BE2C (cell line): ENCODE measurements around the gene VMAC.

Source experiments
- DNase-seq: peaks from one replicate; pipeline ENCODE4 v3.0.0-alpha.2; 2020
- H3K27me3 ChIP-seq: fragments of 250-450 bp; sonication (Bioruptor Pico); 2 replicates; pipeline ENCODE4 v1.5.1; 2020; ENCODE audit warnings: mild to moderate bottlenecking
- H3K36me3 ChIP-seq: fragments of 250-450 bp; sonication (Bioruptor Pico); 2 replicates; pipeline ENCODE4 v1.5.1; 2020; ENCODE audit warnings: mild to moderate bottlenecking
- H3K4me1 ChIP-seq: fragments of 250-450 bp; sonication (Bioruptor Pico); 2 replicates; pipeline ENCODE4 v1.5.1; 2020
- H3K4me3 ChIP-seq: 2 replicates; pipeline ENCODE4 v1.5.1; 2011; ENCODE audit warnings: low read depth, low read length
- H3K9me3 ChIP-seq: fragments of 250-450 bp; sonication (Bioruptor Pico); 2 replicates; pipeline ENCODE4 v1.5.1; 2020
- CTCF ChIP-seq: IDR thresholded peaks from 2 replicates; pipeline ENCODE4 v1.5.1; 2012; ENCODE audit warnings: mild to moderate bottlenecking, low read depth, low read length

Gene VMAC

GRCh38 chr19:5905114-5905778, 574 bp downstream of the VMAC start:
- no peak for TF ChIP-seq CTCF
- Histone ChIP-seq H3K27me3 (no peaks in the 10 kb centered on the region), H3K4me1 (no peaks in the 10 kb centered on the region), H3K36me3 (peaks cover 6% of the 10 kb centered on the region), H3K9me3 (no peaks in the 10 kb centered on the region), H3K4me3 (peak overlapping the region; percentile 65)
- DNase-seq: no peak

GRCh38 chr19:5907241-5907640, 2.6 kb downstream of the VMAC start:
- no peak for DNase-seq
- H3K4me3 ChIP-seq: no peak overlapping the region
- peaks cover 8% of the 10 kb centered on the region; the same call in 1 of the 2 replicates for H3K36me3 ChIP-seq
- H3K27me3 ChIP-seq: no peaks in the 10 kb centered on the region
- H3K9me3 ChIP-seq: no peaks in the 10 kb centered on the region
- H3K4me1 ChIP-seq: no peaks in the 10 kb centered on the region
- no peak for TF ChIP-seq CTCF

- H3K27me3 ChIP-seq: no peaks in the 10 kb centered on the region
- no peaks in the 10 kb centered on the region for H3K9me3 ChIP-seq
- H3K36me3 ChIP-seq: peaks cover 8% of the 10 kb centered on the region; the same call in 1 of the 2 replicates
- H3K4me3 ChIP-seq: no peak overlapping the region
- no peaks in the 10 kb centered on the region for H3K4me1 ChIP-seq
- DNase-seq: no peak
- no peak for TF ChIP-seq CTCF
Measured at GRCh38 chr19:5908773-5909442, 4.2 kb downstream of the VMAC start.

GRCh38 chr19:5910638-5910907, 5.9 kb downstream of the VMAC start:
- Histone ChIP-seq H3K4me3 (no peak overlapping the region), H3K27me3 (no peaks in the 10 kb centered on the region), H3K9me3 (no peaks in the 10 kb centered on the region), H3K4me1 (no peaks in the 10 kb centered on the region), H3K36me3 (peaks cover 22% of the 10 kb centered on the region)
- DNase-seq: no peak
- TF ChIP-seq CTCF: no peak

GRCh38 chr19:5911366-5911765, 6.7 kb downstream of the VMAC start:
- peaks cover 3% of the 10 kb centered on the region for H3K4me1 ChIP-seq
- no peak for TF ChIP-seq CTCF
- H3K36me3 ChIP-seq: peaks cover 29% of the 10 kb centered on the region
- H3K27me3 ChIP-seq: no peaks in the 10 kb centered on the region
- no peak for DNase-seq
- H3K9me3 ChIP-seq: no peaks in the 10 kb centered on the region
- H3K4me3 ChIP-seq: no peak overlapping the region

- H3K36me3 ChIP-seq: peaks cover 49% of the 10 kb centered on the region
- no peak within 1 kb of the TSS for H3K4me3 ChIP-seq
- peak; percentile 37 for DNase-seq
- no peak for TF ChIP-seq CTCF
- no peaks in the 10 kb centered on the region for H3K27me3 ChIP-seq
- no peaks in the 10 kb centered on the region for H3K9me3 ChIP-seq
- H3K4me1 ChIP-seq: peaks cover 10% of the 10 kb centered on the region
Measured at GRCh38 chr19:5913739-5914357, 9.2 kb downstream of the VMAC start, which contains the start of gene CAPS. Gene CAPS, plus strand, starts transcription at chr19:5914254. Its CDS starts 153 bp downstream, at chr19:5914407.
